Right lobe of liver (tissue), 4 donors: ENCODE measurements around the gene OR51B4.

Experiments used
- POLR2A ChIP-seq: fragments of 450-650 bp; IDR thresholded peaks from one replicate; pipeline ENCODE4 v1.6.1; 2017; ENCODE audit warnings: antibody characterized with exemption, mild to moderate bottlenecking
- TF ChIP-seq, protein P1 (sequence below), 4 donors: fragments of 200-600 bp in 3 of 4; fragments of 450-650 bp in 1 of 4; IDR thresholded peaks; one replicate each; pipeline versions ENCODE4 v1.5.1 to v1.8.0; 2016 to 2022; ENCODE audit warnings: antibody characterized with exemption in 4 of 4, mild to moderate bottlenecking in 2 of 4
- donor health status: DM: no; HTN: no; CAD: no.
- donor health status: DM: no; HTN: no; CAD: no.
- donor health status: DM: no; HTN: yes; CAD: no.

- TF ChIP-seq POLR2A: no peak
- TF ChIP-seq, protein P1, sequence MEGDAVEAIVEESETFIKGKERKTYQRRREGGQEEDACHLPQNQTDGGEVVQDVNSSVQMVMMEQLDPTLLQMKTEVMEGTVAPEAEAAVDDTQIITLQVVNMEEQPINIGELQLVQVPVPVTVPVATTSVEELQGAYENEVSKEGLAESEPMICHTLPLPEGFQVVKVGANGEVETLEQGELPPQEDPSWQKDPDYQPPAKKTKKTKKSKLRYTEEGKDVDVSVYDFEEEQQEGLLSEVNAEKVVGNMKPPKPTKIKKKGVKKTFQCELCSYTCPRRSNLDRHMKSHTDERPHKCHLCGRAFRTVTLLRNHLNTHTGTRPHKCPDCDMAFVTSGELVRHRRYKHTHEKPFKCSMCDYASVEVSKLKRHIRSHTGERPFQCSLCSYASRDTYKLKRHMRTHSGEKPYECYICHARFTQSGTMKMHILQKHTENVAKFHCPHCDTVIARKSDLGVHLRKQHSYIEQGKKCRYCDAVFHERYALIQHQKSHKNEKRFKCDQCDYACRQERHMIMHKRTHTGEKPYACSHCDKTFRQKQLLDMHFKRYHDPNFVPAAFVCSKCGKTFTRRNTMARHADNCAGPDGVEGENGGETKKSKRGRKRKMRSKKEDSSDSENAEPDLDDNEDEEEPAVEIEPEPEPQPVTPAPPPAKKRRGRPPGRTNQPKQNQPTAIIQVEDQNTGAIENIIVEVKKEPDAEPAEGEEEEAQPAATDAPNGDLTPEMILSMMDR (IDR thresholded peaks at IDR 0.05): no peak
Observed at GRCh38 chr11:5269715-5270147, 32.0 kb downstream of the OR51B4 start, which contains the start of gene HBE1.
